ENCODE data around the gene TBL1X.
"Not testable (repeated sequence)": the region's sequence is repeated elsewhere in the genome, so short reads cannot be mapped to it uniquely, and the experiment has no call there.

The TBL1X gene

DNA sequence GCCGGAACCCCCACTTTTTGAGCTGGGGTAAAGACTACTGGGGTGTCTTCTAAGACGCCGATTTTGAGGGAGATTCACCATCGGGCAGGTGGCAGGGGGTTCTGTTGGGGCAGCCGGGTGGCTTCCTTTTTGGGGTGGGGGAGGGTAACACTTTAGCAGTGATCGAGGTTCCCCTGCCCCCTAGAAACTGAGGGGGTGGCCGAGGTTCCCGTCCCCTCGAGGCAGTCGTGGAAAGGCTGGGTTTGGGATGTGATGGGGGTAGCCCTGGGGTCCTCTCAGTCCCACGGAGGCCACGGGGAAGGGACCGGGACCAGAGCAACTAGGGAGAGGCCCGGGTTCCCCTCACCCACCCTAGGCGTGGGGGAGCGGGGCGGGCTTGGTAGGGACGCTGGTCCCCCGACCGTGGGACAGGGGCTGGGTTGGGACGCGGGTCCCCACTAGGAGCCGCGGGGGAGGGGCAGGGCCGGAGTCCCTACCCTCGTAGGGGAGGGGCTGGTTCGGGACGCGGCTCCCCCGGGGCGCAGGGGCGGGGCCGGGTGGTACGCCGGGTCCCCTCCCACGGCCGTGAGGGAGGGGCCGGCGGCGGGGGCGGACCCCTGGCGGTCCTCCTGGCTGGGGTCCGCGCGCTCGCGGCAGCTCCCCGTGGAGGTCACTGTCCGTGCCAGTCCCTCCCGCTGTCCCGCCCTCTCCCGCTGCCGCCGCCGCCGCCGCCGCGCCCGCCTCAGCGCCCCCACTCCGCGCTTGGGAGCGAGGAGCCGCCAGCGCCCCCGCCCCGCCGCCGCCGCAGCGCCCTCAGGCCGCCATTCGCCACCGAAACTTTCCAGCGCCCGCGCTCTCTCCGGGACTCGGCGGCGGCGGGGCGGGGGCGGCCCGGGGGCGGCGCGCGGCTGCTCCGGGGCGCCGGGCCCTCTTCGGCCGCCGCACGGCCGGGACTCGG, at the start of gene TBL1X:
TBL1X (plus strand) TSS at position 624 of the 937 bp plus-strand sequence. CDS start 188,529 bp downstream, outside the sequence.
- peak; percentile 39 for DNase-seq (ENCODE audit: low read depth)

DNA sequence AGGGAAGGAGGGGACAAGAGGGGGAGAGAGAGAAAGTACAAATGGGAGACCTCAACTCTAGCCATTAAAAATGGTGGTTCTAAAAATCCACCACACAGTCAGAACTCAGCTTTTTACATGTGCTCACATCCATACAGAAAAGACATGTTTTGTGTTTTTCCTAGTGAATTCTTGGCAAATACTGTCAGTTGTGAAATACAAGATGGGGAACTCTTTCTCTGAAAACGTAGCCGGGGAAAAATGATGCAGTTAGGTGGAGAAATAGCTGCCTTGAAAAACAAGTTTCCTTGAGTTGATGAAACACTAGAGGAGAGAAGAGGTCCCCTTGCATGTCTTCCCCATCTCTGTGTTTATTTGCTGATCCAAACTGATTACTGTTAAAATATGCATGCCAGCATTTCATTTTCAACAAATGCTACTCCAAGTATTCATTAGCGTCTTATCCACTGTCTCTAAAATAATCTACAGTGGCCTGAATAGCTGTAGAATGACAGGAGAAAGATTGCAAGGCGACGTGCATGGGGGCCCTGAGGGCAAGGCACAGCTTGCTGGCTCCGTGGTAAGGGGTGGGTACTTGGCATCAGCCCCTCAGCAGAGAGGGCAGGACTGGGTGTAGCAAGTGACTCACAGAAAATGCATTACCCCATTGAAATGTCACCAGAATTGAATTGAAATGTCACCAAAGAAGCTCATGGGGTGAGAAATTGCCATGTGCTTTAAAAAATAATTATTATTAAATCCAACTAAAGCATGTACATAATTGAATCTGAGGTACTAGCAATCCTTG, 48.1 kb upstream of the TBL1X start:
- DNase-seq (ENCODE audit: low read depth), result no peak

DNA sequence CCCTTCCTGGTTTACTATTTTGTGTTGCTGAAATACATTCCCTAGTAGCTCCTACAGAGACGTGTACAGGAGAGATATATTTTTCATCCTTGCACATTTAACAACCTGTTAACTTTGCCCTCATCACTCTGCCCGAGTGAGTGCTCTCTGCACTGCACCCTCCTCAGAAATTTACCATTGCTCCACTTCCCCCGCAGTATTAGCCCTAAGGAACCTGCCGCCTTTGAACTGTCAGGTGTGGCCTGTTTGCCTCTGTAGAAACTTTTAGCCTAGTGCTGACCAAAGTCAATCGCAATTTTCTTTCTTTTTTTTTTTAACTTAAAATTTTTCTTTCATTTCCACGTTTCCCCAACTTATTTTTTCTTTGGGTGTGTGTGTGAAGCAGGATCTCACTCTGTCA, 46.6 kb upstream of the TBL1X start:
- DNase-seq (ENCODE audit: low read depth), result no peak

DNA sequence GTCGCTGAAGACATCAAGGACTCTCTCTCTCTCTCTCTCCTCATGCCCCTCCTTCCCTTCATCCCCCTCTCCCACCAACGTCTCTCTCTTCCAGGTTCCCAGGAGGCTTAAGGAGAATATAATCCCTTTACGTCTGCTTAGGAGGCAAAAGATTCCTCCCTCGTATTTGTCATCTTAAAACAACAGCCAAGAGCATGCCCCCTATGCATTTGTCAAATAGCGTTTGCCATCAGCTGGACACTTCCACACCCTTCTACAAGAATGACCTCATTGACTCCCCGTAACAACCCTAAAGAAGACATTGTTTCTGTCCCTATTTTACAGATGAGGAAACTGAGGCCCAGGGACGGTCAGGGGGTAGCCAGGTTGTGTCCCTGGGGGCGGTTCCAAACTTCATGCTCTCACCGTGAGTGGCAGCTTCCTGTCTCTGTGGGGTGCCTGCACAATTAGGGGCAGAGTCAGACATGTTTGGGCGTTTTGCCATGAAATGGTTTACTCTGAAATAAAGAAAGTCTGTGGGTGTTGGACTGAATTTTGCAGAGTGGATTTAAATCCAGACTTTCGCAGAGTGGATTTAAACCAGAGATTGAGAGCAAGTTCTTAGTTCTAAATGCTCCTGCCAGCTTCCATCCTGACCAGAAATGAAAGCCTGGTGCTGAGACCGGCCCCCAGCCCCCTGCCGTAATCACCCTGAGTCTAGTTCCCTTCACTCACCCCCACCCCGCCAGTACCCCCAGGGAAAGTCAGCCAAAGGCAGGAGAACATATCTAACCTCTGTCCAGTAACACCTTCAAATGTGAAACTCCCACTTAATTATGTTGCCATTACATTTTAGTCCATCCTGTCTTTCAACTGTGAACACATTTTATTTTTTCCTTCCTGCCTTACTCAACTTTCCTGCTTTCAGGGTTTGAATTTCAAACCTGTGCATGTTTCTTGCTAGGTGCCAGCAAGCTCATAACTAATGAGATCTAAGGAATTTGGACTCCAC, 44.3 kb upstream of the TBL1X start:
- no peak for DNase-seq (ENCODE audit: low read depth)

DNA sequence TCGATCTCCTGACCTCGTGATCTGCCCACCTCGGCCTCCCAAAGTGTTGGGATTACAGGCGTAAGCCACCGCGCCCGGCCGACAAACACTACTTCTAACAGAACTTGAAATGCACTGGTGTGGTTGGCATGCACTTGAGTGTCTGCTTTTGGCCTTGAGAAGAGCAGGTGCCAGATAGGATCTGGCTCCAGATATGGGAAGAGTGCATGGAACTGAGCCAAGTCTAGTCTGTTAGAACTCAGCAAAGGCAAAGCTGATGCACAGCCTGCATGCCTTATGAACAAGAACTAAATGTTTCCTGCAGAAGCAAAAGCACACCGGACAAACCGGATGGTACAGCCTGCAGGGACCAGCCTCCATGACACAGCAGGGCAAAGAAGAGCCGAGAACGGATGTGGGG, 35.1 kb upstream of the TBL1X start:
- no peak for DNase-seq (ENCODE audit: low read depth)

DNA sequence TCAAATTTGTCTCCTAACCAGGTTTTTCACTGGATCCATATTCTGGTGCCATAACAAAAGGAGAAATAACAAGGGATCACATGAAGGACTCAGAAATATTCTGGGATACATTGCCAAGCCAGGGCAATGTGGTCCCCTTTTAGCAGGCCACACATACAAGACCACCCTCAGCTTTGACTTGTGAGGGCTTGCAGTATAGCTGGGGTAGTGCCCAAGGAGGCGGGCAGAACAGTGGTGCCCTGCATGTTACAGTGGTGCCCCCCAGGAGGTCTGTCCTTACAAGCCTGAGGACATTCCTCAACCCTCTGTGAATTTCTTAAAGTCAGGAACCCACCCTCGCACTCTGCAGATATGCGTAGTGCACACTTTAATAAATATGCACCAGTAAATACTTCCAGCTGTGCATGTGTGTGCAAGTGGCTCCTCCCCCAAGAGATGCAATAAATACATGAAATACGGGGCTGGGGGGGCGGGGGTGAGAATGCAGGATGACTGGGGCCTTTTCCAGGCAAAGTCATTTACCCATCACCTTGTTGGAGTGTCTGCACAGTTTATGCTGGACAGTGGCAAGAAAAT, 34.4 kb upstream of the TBL1X start:
- no peak for DNase-seq (ENCODE audit: low read depth)

DNA sequence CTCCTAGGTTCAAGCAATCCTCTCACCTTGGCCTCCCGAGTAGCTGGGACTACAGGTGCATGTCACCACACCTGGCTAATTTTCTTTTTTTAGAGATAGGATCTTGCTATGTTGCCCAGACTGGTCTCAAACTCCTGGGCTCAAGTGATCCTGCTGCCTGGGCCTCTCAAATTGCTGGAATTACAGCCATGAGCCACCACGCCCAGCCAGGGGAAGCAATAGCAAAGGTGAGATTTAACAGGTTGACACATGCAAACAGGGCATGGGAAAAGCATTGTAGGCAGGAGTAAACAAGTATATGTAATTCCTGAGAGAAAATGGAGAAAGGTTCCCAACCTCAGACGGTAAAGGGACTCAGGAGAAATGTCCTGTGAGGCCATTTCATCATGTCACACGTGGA, 33.6 kb upstream of the TBL1X start:
- no peak for DNase-seq (ENCODE audit: low read depth)

DNA sequence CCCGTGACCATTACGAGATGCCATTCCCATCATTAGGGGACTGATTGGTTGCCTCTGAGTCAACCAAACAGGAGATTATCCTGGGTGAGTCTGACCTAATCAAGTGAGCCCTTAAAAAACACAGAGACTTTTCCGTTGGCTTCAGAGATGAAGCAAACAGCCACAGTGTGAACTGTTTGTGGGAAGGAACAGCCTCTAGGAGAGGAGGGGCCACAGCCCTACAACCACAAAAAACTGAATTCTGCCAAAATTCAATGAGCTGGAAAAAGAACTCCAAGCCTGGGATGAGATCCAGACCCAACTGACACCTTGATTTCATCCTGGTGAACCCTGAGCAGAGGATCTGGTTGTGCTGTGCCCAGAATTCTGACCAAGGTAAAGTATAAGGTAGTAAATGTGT, 31.3 kb upstream of the TBL1X start:
- no peak for DNase-seq (ENCODE audit: low read depth)

DNA sequence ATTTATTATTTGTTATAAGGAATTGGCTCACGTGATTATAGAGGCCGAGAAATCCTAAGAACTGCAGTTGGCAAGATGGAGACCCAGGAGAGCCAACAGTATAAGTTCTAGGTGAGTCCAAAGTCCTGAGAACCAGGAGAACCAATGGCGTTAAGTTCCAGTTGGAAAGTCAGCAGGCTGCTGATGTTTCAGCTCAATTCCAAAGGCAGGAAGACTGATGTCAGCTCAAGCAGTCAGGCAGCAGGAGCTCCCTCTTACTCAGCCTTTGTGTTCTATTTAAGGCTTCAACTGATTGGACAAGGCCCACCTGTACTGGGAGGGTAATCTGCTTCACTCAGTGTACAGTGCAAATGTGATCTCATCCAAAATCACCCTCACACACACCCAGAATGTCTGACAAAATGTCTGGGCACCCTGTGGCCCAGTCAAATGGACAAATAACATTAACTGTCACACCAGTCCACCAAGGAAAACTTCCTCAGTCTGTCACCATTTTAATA, 30.8 kb upstream of the TBL1X start:
- DNase-seq (ENCODE audit: low read depth), result no peak

DNA sequence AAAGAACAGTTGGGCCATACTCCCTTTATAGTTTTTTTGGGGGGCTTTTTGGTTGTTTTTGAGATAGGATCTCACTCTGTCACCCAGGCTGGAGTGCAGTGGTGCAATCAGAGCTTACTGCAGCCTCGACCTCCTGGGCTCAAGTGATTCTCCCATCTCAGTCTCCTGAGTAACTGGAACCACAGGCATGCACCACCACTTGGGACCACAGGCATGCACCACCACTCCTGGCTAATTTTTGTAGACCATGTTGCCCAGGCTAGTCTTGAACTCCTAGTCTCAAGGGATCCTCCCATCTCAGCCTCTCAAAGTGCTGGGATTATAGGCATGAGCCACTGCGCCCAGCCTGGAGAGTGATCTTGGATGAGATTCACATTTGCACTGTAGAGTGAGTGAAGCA, 29.8 kb upstream of the TBL1X start:
- not testable (repeated sequence) for DNase-seq (ENCODE audit: low read depth)

DNA sequence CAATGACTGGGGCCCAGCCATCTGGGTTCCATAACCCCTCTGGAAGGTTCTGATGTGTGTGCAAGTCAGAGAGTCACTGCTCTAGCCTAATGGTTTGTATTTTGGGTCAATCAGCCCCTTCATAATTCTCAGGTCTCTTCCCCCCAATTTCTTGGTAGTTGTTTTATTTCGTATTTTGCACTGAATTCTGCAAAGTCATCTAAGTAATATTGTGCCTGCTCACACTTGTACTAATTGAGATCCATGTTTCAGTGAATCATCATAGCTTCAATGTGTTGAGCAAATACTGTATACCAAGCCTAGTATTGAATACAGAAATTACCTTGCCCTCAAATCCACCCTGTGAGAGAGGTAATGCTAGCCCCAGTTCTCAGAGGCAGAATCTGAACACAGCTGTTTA, 28.0 kb upstream of the TBL1X start:
- no peak for DNase-seq (ENCODE audit: low read depth)

DNA sequence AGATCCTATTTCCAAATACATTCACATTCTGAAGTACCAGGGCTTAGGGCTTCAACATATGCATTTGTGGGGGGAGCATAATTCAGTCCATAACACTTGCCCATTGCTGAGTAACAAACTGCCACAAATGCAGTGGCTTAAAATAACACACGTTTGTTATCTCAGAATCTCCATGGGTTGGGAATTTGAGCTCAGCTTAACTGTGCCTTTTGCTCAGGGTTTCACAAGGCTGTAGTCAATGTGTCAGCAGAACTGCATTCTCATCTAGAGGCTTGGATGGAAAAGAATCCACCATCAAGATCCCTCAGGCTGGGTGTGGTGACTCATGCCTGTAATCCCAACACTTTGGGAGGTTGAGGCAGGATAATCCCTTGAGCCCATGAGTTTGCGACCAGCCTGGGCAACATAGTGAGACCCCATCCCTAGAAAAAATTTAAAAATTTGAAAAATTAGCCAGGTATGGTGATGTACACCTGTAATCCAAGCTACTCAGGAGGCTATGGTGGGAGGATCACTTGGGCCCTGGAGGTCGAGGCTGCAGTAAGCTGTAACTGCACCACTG, 25.8 kb upstream of the TBL1X start:
- DNase-seq (ENCODE audit: low read depth), result no peak

DNA sequence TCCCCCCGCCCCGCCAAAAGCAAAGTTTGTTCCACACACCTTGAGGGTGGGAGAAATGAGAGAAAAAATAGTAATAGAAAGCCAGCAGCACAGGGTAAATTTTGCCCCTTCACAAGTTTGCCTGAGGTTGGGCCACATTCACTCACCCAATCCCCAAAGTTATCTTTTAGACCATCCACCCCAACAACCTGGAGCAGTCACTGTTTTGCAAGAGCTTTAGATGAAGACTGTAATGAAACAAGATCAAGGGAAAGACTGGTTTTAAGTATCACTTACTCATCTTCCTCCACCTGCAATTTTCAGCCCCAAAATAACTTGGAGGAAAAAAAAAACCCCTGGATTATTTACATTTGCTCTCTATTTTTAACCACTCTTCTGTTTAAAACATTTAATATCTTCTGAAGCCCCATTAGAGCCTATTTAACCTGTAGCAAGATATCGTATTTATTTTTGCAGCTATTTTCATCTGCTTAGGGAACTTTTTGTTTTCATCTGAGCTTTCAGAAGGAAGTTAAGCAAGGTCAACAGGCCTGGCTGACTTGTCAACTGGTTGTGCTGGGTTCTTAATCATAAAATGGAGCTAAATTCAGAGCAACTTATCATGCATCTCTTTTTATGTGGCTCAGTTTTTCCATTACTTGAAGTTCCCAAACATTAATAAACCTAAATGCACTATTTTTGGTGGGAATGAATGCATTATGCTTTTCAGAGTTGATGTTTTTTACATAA, 24.6 kb upstream of the TBL1X start:
- no peak for DNase-seq (ENCODE audit: low read depth)

DNA sequence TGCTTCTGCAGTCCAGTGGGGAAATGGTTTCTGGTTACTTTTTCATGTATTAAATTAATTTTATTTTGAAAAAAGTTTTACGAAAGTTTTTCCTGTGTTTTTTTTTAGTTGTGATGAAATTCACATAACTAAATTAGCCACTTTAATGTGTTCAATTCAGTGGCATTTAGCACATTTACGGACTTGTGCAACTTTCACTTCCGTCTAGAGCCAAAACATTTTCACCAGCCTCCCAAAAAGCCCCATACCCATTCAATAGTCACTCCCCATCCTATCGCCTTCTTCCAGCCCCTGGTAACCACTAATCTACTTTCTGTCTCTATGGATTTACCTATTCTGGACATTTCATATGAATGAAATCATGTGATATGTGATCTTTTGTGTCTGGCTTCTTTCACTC, 22.8 kb upstream of the TBL1X start:
- no peak for DNase-seq (ENCODE audit: low read depth)

DNA sequence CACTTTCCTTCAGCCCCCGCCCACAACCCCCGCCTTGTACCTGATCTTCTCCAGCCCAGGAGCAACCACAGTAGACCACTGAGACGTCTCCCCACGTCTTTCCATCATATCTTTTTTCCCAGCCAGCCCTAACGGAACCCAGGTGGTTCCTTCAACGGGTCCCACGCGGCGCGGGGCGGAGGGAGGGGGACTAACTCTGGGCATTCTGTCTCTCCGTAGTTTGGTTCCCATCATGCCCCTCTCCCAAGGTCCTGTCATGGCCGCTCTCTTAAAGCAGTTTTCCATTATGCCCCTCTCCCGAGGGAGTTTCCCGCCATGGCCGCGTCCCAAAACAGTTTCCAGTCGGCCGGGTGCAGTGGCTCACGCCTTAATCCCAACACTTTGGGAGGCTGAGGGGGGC, 21.5 kb upstream of the TBL1X start:
- DNase-seq (ENCODE audit: low read depth), result no peak

DNA sequence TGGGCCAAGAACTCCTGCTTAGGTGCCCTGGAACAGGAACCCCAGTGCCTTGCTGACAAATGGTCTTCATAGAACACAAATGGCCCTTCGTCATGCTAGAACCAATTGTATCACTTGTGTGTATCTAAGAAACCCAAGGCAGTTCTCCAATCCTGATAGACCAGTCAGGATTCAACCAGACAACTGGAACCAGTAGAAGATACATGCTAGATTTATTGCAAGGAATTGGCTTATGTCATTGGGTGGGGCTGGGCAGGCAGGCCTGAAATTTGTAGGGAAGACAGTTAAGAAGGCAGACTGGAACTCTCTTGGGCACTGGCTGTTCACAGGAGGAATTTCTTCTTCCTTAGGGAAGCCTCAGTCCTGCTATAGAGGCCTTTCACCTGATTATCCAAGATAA, 17.0 kb upstream of the TBL1X start:
- DNase-seq (ENCODE audit: low read depth), result no peak

DNA sequence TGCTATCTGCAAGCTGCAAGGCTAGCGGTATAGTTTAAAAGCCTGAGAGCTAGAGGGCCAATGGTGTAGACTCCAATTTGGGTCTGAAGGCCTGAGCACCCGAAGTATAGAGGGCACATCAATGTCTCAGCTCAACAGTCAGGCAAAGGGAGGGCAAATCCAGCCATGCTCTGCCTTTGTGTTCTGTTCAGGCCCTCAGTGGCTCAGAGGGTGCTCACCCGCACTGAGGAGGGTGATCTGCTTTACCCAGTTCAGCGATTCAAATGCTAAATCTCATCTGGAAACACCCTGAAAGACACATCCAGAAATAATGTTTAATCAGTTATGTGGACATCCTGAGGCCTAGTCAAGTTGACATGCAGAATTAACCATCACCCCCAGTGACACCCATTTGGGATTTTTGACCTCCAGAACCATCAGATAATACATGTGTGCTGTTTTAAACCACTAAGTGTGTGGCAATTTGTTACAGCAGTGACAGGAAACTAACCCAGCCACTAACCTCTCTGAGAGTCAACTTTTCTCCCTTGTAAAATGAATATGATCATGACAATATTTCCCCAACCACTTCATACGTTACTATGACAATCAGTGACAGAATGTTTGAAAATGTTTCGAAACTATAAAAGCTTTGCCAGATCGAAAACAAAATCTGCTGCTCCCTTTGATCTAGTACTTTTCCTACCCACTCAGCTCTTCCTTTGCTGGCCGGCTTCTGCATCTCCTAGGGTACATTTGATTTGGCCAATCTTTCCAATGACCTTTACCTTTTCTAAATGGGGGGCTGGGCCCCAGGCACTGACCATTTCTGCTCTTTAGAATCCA, 8.4 kb upstream of the TBL1X start:
- no peak for DNase-seq (ENCODE audit: low read depth)

DNA sequence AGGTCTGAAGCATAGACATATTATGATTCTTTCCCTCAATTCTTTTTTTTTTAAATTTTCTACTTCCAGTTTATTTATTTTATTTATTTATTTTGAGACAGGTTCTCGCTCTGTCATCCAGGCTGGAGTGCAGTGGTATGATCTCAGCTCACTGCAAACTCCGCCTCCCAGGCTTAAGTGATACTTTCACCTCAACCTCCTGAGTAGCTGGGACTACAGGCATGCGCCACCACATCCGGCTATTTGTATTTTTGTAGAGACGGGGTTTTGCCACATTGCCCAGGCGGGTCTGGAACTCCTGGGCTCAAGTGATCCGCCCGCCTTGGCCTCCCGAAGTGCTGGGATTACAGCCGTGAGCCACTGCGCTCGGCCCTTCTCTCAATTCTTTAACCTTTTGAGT, 6.8 kb upstream of the TBL1X start:
- not testable (repeated sequence) for DNase-seq (ENCODE audit: low read depth)

DNA sequence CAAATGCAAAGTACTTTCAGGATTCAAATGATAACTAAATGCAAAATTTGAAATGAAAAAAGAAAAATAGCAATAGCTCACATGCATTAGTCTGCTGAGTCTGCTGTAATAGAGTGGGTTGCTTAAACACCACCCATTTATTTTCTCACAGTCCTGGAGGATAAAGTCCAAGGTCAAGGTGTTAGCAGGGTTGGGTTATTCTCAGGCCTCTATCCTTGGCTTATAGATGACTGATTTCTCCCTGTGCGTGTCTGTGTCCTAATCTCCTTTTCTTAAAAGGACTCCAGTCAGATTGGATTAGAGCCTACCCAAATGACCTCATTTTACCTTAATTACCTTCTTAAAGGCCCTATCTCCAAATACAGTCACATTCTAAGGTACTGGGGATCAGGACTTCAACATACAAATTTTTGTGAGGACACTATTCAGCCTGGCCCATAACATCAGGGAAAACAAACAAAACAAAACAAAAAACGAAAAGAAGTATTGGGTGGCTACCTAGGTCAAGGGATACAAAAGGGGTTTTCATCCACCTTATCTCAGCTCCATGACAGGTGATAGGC, 6.3 kb upstream of the TBL1X start:
- DNase-seq (ENCODE audit: low read depth), result no peak
